GM23338 (cell line): Measurements from ENCODE around the gene EDN2. TPM values are rescaled to one million over a fixed set of nuclear protein-coding genes. Genes with fewer than 3 reads are reported as not detected.

Experiments used
- ATAC-seq: fragments of 200-7000 bp; cut with Tn5 transposase; 3 replicates; pipeline ENCODE4 v1.9.1; 2020
- DNase-seq: peaks from one replicate; pipeline ENCODE4 v3.0.0-alpha.2; 2015; ENCODE audit warnings: low spot score
- H2AFZ ChIP-seq: fragments of 200-600 bp; sonication (generic); 2 replicates; pipeline ENCODE4 v1.8.0; 2016; ENCODE audit warnings: antibody characterized with exemption, mild to moderate bottlenecking, moderate library complexity
- H3F3A ChIP-seq: fragments of 200-600 bp; sonication (generic); replicated peaks from 2 replicates; pipeline ENCODE4 v1.8.0; 2017; ENCODE audit warnings: antibody characterized with exemption, mixed run types, low read depth
- H3K27ac ChIP-seq: fragments of 200-600 bp; sonication (generic); 2 replicates; pipeline ENCODE4 v1.6.1; 2016; ENCODE audit warnings: low read depth
- H3K27me3 ChIP-seq: fragments of 200-600 bp; sonication (generic); 2 replicates; pipeline ENCODE4 v1.8.0; 2016; ENCODE audit warnings: mild to moderate bottlenecking, mixed run types, moderate library complexity; ENCODE audit not compliant: insufficient read depth
- H3K36me3 ChIP-seq: fragments of 200-600 bp; sonication (generic); 2 replicates; pipeline ENCODE4 v1.8.0; 2016; ENCODE audit warnings: mild to moderate bottlenecking; ENCODE audit not compliant: insufficient read depth
- H3K4me1 ChIP-seq: fragments of 200-600 bp; sonication (generic); 2 replicates; pipeline ENCODE4 v1.8.0; 2016; ENCODE audit warnings: mild to moderate bottlenecking, moderate library complexity; ENCODE audit not compliant: insufficient read depth
- H3K4me2 ChIP-seq: fragments of 200-600 bp; sonication (generic); 2 replicates; pipeline ENCODE4 v1.7.1; 2017; ENCODE audit warnings: mixed run types
- H3K4me3 ChIP-seq: fragments of 200-600 bp; sonication (generic); 2 replicates; pipeline ENCODE4 v1.6.1; 2016; ENCODE audit warnings: mixed run types
- H3K79me2 ChIP-seq: fragments of 200-600 bp; sonication (generic); replicated peaks from 2 replicates; pipeline ENCODE4 v1.8.0; 2017; ENCODE audit warnings: mild to moderate bottlenecking; ENCODE audit not compliant: insufficient read depth
- H3K9me2 ChIP-seq: fragments of 200-600 bp; sonication (generic); 2 replicates; pipeline ENCODE4 v1.8.0; 2017; ENCODE audit not compliant: insufficient read depth
- H4K20me1 ChIP-seq: fragments of 200-600 bp; sonication (generic); replicated peaks from 2 replicates; pipeline ENCODE4 v1.8.0; 2017; ENCODE audit warnings: mild to moderate bottlenecking; ENCODE audit not compliant: insufficient read depth
- H3K27ac Mint-ChIP-seq: 2 replicates; pipeline ENCODE4 v1.8.0; 2020; ENCODE audit warnings: inconsistent platforms, mild to moderate bottlenecking, moderate library complexity, mixed read lengths
- H3K27me3 Mint-ChIP-seq: 3 replicates; pipeline ENCODE4 v1.8.0; 2022; ENCODE audit warnings: low read depth, mild to moderate bottlenecking, moderate library complexity, mixed read lengths, inconsistent platforms; ENCODE audit not compliant: insufficient read depth, poor library complexity
- H3K36me3 Mint-ChIP-seq: 3 replicates; pipeline ENCODE4 v1.8.0; 2021; ENCODE audit warnings: low read depth, mild to moderate bottlenecking, inconsistent platforms, moderate library complexity, mixed read lengths
- H3K4me1 Mint-ChIP-seq: 3 replicates; pipeline ENCODE4 v1.8.0; 2020; ENCODE audit warnings: mild to moderate bottlenecking, inconsistent platforms, mixed read lengths
- H3K4me3 Mint-ChIP-seq: 3 replicates; pipeline ENCODE4 v1.8.0; 2021; ENCODE audit warnings: moderate library complexity, mild to moderate bottlenecking, inconsistent platforms, mixed read lengths
- H3K9me3 Mint-ChIP-seq: 3 replicates; pipeline ENCODE4 v1.8.0; 2020; ENCODE audit warnings: moderate library complexity, mild to moderate bottlenecking, inconsistent platforms, mixed read lengths
- EZH2 ChIP-seq: fragments of 200-600 bp; sonication (generic); IDR thresholded peaks from one replicate; pipeline ENCODE4 v1.8.0; 2017; ENCODE audit warnings: antibody characterized with exemption, mild to moderate bottlenecking, low read depth; ENCODE audit not compliant: unreplicated experiment
- polyA plus RNA-seq: library from polyadenylated mRNA; unstranded; fragments of >200 nt; fragmentation: Nextera tagmentation; extraction: Ambion mirVana; gene quantifications from 2 replicates; pipeline ENCODE4 v1.2.1, GENCODE V29; 2016
- total RNA-seq: library from RNA; depleted of rRNA; stranded (reverse); fragments of >200 nt; shearing (Covaris generic); gene quantifications from 2 replicates; pipeline ENCODE4 v1.2.3, GENCODE V29; 2014
- TF ChIP-seq, protein P1 (sequence below): IDR thresholded peaks from 2 replicates; pipeline ENCODE4 v1.6.1; 2016; ENCODE audit warnings: antibody characterized with exemption
- TF ChIP-seq, protein P2 (sequence below): IDR thresholded peaks from one replicate; pipeline ENCODE4 v1.6.1; 2018; ENCODE audit warnings: antibody characterized with exemption; ENCODE audit not compliant: unreplicated experiment
- TF ChIP-seq, protein P3 (sequence below), 2 experiments: fragments of 200-600 bp in 1 of 2; sonication (generic) in 1 of 2; conservative IDR thresholded peaks; 2 replicates each; pipeline versions ENCODE4 v1.5.1 to v1.6.1; 2016 to 2017; ENCODE audit warnings: antibody characterized with exemption in 2 of 2, low read depth in 2 of 2, mild to moderate bottlenecking in 2 of 2, moderate library complexity in 1 of 2

The EDN2 gene
- total and polyA plus RNA-seq, 2 experiments from 2014 or later = not detected

DNA sequence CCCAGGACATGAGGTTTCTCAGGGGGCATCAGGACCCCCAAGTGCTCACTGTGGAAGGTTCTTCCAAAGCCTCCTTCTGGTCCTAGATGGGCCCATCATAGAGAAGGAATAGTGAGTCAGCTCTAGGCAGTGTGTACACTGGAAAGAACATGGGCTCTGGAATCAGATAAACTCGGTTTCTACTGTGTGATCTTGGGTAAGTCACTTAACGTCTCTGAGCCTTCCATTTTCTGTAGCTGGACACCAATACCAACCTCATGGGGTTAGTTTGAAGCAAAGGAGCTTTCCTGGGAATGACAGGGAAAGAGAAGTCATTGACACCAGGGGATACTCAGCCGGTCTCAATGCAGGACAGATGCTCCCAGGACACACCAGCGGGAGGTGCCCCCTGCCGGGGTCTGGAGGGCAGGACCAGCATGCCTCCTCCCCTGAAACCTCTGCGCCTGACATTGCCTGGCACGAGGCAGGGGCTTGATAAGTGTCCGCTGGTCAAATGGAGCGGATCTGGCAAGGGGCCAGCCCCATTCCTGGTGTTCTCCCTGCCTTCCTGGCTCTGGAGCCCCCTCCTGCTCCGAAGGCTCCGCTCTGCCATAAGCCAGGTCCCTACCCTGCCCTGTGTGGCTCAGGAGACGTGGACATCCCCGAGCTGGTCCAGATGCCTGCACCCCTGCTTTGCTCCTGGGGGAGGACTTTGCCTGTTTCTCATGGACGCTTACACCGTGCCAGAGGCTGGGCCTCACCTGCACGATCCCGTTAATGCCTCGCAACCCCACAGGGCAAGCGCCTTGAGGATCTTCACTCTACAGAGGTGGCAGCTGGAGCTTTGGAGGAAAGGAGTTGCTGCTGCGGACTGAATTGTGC, 52.8 kb downstream of the EDN2 start (continued):
- TF ChIP-seq, protein P1, sequence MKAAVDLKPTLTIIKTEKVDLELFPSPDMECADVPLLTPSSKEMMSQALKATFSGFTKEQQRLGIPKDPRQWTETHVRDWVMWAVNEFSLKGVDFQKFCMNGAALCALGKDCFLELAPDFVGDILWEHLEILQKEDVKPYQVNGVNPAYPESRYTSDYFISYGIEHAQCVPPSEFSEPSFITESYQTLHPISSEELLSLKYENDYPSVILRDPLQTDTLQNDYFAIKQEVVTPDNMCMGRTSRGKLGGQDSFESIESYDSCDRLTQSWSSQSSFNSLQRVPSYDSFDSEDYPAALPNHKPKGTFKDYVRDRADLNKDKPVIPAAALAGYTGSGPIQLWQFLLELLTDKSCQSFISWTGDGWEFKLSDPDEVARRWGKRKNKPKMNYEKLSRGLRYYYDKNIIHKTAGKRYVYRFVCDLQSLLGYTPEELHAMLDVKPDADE = no peak
- TF ChIP-seq, protein P2, sequence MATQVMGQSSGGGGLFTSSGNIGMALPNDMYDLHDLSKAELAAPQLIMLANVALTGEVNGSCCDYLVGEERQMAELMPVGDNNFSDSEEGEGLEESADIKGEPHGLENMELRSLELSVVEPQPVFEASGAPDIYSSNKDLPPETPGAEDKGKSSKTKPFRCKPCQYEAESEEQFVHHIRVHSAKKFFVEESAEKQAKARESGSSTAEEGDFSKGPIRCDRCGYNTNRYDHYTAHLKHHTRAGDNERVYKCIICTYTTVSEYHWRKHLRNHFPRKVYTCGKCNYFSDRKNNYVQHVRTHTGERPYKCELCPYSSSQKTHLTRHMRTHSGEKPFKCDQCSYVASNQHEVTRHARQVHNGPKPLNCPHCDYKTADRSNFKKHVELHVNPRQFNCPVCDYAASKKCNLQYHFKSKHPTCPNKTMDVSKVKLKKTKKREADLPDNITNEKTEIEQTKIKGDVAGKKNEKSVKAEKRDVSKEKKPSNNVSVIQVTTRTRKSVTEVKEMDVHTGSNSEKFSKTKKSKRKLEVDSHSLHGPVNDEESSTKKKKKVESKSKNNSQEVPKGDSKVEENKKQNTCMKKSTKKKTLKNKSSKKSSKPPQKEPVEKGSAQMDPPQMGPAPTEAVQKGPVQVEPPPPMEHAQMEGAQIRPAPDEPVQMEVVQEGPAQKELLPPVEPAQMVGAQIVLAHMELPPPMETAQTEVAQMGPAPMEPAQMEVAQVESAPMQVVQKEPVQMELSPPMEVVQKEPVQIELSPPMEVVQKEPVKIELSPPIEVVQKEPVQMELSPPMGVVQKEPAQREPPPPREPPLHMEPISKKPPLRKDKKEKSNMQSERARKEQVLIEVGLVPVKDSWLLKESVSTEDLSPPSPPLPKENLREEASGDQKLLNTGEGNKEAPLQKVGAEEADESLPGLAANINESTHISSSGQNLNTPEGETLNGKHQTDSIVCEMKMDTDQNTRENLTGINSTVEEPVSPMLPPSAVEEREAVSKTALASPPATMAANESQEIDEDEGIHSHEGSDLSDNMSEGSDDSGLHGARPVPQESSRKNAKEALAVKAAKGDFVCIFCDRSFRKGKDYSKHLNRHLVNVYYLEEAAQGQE = no peak
- TF ChIP-seq, protein P3, sequence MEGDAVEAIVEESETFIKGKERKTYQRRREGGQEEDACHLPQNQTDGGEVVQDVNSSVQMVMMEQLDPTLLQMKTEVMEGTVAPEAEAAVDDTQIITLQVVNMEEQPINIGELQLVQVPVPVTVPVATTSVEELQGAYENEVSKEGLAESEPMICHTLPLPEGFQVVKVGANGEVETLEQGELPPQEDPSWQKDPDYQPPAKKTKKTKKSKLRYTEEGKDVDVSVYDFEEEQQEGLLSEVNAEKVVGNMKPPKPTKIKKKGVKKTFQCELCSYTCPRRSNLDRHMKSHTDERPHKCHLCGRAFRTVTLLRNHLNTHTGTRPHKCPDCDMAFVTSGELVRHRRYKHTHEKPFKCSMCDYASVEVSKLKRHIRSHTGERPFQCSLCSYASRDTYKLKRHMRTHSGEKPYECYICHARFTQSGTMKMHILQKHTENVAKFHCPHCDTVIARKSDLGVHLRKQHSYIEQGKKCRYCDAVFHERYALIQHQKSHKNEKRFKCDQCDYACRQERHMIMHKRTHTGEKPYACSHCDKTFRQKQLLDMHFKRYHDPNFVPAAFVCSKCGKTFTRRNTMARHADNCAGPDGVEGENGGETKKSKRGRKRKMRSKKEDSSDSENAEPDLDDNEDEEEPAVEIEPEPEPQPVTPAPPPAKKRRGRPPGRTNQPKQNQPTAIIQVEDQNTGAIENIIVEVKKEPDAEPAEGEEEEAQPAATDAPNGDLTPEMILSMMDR (conservative IDR thresholded peaks at IDR 0.05; ENCODE audit: low read depth in 2 of 2) = no peak

DNA sequence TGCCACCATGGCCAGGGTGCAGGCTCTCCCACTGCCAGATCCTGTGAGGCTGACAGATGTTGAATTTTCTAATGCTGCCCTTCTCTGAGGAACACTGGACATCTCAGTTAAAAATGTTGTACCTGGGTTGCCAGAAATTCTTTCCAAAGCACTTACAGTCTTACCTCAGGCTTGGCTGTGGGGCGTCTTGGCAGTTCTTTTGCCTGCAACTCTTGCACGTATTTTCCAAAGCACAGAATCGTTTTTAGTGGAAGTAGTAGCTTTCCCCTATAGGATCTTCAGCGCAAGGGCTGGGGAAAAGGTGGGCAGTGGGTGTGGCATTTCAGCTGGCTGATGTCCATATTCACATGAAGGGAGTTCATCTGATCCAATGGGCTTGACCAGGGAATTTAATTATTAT, 53.9 kb downstream of the EDN2 start:
- peaks cover 11% of the 10 kb centered on the region for H3K27me3 Mint-ChIP-seq
- DNase-seq = no peak
- 0 out of 2 replicates have a peak, but pooled peaks cover under 1% of the 10 kb centered on the region for H3F3A ChIP-seq
- peaks cover 9% of the 10 kb centered on the region for H3K4me1 Mint-ChIP-seq
- no peaks in the 10 kb centered on the region for H3K79me2 ChIP-seq
- H3K4me1 ChIP-seq = no peaks in the 10 kb centered on the region
- H3K27me3 ChIP-seq = no peaks in the 10 kb centered on the region
- H3K36me3 Mint-ChIP-seq = no peaks in the 10 kb centered on the region; the same call in 2 of the 3 replicates
- H3K4me3 ChIP-seq = no peak overlapping the region
- H3K9me2 ChIP-seq = no peaks in the 10 kb centered on the region
- no peak overlapping the region for H3K4me2 ChIP-seq
- no peaks in the 10 kb centered on the region; the same call in 2 of the 3 replicates for H3K9me3 Mint-ChIP-seq
- H2AFZ ChIP-seq = no peak overlapping the region
- no peak overlapping the region for H3K4me3 Mint-ChIP-seq
- ATAC-seq = no peak
- H4K20me1 ChIP-seq = no peaks in the 10 kb centered on the region
- no peaks in the 10 kb centered on the region for H3K36me3 ChIP-seq
- H3K27ac ChIP-seq = no peak overlapping the region
- no peak overlapping the region for H3K27ac Mint-ChIP-seq
- TF ChIP-seq, protein P3 (conservative IDR thresholded peaks at IDR 0.05; ENCODE audit: low read depth in 2 of 2) = no peak
- TF ChIP-seq EZH2 = no peak
- TF ChIP-seq, protein P2 = no peak
